ENCODE measurements around the gene CLCN4.

The CLCN4 gene

GRCh38 chrX:10223781-10224180, 67.0 kb downstream of the CLCN4 start:
- Histone ChIP-seq H3K27me3 (ENCODE audit: insufficient read depth, low read length, poor library complexity) (no peaks in the 10 kb centered on the region), H3K9me3 (ENCODE audit: insufficient read depth, low read length, severe bottlenecking) (no peaks in the 10 kb centered on the region), H3K4me3 (ENCODE audit: low read depth in 1 of 2, low read length in 2 of 2) (no peak overlapping the region), H3K4me2 (ENCODE audit: insufficient read depth, low read length) (no peak overlapping the region), H3K27ac (ENCODE audit: low read length) (no peak overlapping the region), H3K9ac (ENCODE audit: low read depth, low read length) (no peak overlapping the region), H3K36me3 (ENCODE audit: insufficient read depth, low read length) (no peaks in the 10 kb centered on the region), H3K79me2 (ENCODE audit: insufficient read depth, low read length) (no peaks in the 10 kb centered on the region), H3K4me1 (ENCODE audit: insufficient read depth, low read length) (no peaks in the 10 kb centered on the region), H2AFZ (ENCODE audit: low read depth, low read length) (no peak overlapping the region), H4K20me1 (ENCODE audit: insufficient read depth, low read length) (no peaks in the 10 kb centered on the region)
- TF ChIP-seq EZH2 (IDR thresholded peaks at IDR 0.05; ENCODE audit: borderline replicate concordance, low read depth, low read length, severe bottlenecking) (no peak), CTCF (IDR thresholded peaks at IDR 0.05; ENCODE audit: borderline replicate concordance, extremely low read depth, low read length, poor library complexity, severe bottlenecking) (no peak)
- ATAC-seq (ENCODE audit: insufficient read depth, low read depth) (no peak), DNase-seq (no peak)

GRCh38 chrX:10230222-10230621, 73.4 kb downstream of the CLCN4 start:
- ATAC-seq (ENCODE audit: insufficient read depth, low read depth) (no peak), DNase-seq (no peak)

GRCh38 chrX:10231461-10231860, 74.7 kb downstream of the CLCN4 start:
- Histone ChIP-seq H3K27me3 (ENCODE audit: insufficient read depth, low read length, poor library complexity) (no peaks in the 10 kb centered on the region), H3K36me3 (ENCODE audit: insufficient read depth, low read length) (no peaks in the 10 kb centered on the region), H3K9me3 (ENCODE audit: insufficient read depth, low read length, severe bottlenecking) (no peaks in the 10 kb centered on the region), H3K4me1 (ENCODE audit: insufficient read depth, low read length) (no peaks in the 10 kb centered on the region), H3K79me2 (ENCODE audit: insufficient read depth, low read length) (no peaks in the 10 kb centered on the region), H3K27ac (ENCODE audit: low read length) (no peak overlapping the region), H3K4me3 (ENCODE audit: low read depth in 1 of 2, low read length in 2 of 2) (no peak overlapping the region), H4K20me1 (ENCODE audit: insufficient read depth, low read length) (no peaks in the 10 kb centered on the region), H3K9ac (ENCODE audit: low read depth, low read length) (no peak overlapping the region), H2AFZ (ENCODE audit: low read depth, low read length) (no peak overlapping the region), H3K4me2 (ENCODE audit: insufficient read depth, low read length) (no peak overlapping the region)
- no peak for DNase-seq
- TF ChIP-seq EZH2 (IDR thresholded peaks at IDR 0.05; ENCODE audit: borderline replicate concordance, low read depth, low read length, severe bottlenecking), result no peak
- no peak for TF ChIP-seq CTCF (IDR thresholded peaks at IDR 0.05; ENCODE audit: borderline replicate concordance, extremely low read depth, low read length, poor library complexity, severe bottlenecking)
- no peak for ATAC-seq (ENCODE audit: insufficient read depth, low read depth)

More at GRCh38 chrX:10230222-10230621, 73.4 kb downstream of the CLCN4 start:
- TF ChIP-seq CTCF (IDR thresholded peaks at IDR 0.05; ENCODE audit: borderline replicate concordance, extremely low read depth, low read length, poor library complexity, severe bottlenecking) (no peak), EZH2 (IDR thresholded peaks at IDR 0.05; ENCODE audit: borderline replicate concordance, low read depth, low read length, severe bottlenecking) (no peak)
- no peak overlapping the region for H3K9ac ChIP-seq (ENCODE audit: low read depth, low read length)
- no peak overlapping the region for H3K4me2 ChIP-seq (ENCODE audit: insufficient read depth, low read length)
- H2AFZ ChIP-seq (ENCODE audit: low read depth, low read length), result no peak overlapping the region
- no peaks in the 10 kb centered on the region for H3K9me3 ChIP-seq (ENCODE audit: insufficient read depth, low read length, severe bottlenecking)
- H3K4me3 ChIP-seq (ENCODE audit: low read depth in 1 of 2, low read length in 2 of 2), result no peak overlapping the region
- no peaks in the 10 kb centered on the region for H3K4me1 ChIP-seq (ENCODE audit: insufficient read depth, low read length)
- H3K27me3 ChIP-seq (ENCODE audit: insufficient read depth, low read length, poor library complexity), result no peaks in the 10 kb centered on the region
- no peaks in the 10 kb centered on the region for H3K36me3 ChIP-seq (ENCODE audit: insufficient read depth, low read length)
- no peak overlapping the region for H3K27ac ChIP-seq (ENCODE audit: low read length)
- H4K20me1 ChIP-seq (ENCODE audit: insufficient read depth, low read length), result no peaks in the 10 kb centered on the region
- no peaks in the 10 kb centered on the region for H3K79me2 ChIP-seq (ENCODE audit: insufficient read depth, low read length)

GRCh38 chrX:10233173-10233572, 76.4 kb downstream of the CLCN4 start:
- H3K4me1 ChIP-seq (ENCODE audit: insufficient read depth, low read length), result no peaks in the 10 kb centered on the region
- no peak overlapping the region for H3K4me2 ChIP-seq (ENCODE audit: insufficient read depth, low read length)
- H3K36me3 ChIP-seq (ENCODE audit: insufficient read depth, low read length), result no peaks in the 10 kb centered on the region
- H3K9ac ChIP-seq (ENCODE audit: low read depth, low read length), result no peak overlapping the region
- H3K4me3 ChIP-seq (ENCODE audit: low read depth in 1 of 2, low read length in 2 of 2), result no peak overlapping the region
- TF ChIP-seq CTCF (IDR thresholded peaks at IDR 0.05; ENCODE audit: borderline replicate concordance, extremely low read depth, low read length, poor library complexity, severe bottlenecking) (no peak), EZH2 (IDR thresholded peaks at IDR 0.05; ENCODE audit: borderline replicate concordance, low read depth, low read length, severe bottlenecking) (no peak)
- H4K20me1 ChIP-seq (ENCODE audit: insufficient read depth, low read length), result no peaks in the 10 kb centered on the region
- H3K9me3 ChIP-seq (ENCODE audit: insufficient read depth, low read length, severe bottlenecking), result no peaks in the 10 kb centered on the region
- no peak overlapping the region for H2AFZ ChIP-seq (ENCODE audit: low read depth, low read length)
- no peak overlapping the region for H3K27ac ChIP-seq (ENCODE audit: low read length)
- no peaks in the 10 kb centered on the region for H3K27me3 ChIP-seq (ENCODE audit: insufficient read depth, low read length, poor library complexity)
- DNase-seq, result no peak
- no peak for ATAC-seq (ENCODE audit: insufficient read depth, low read depth)
- H3K79me2 ChIP-seq (ENCODE audit: insufficient read depth, low read length), result no peaks in the 10 kb centered on the region

Data from DND-41 (cell line).